IMR-90 (cell line): ENCODE measurements around the gene GABRB2. TPM values are rescaled to one million over a fixed set of nuclear protein-coding genes. Genes with fewer than 3 reads are reported as not detected.

Experiments used
- ATAC-seq: fragments of 200-7000 bp; cut with Tn5 transposase; 2 replicates; pipeline ENCODE4 v1.9.1; 2020; ENCODE audit warnings: low read depth, mild to moderate bottlenecking, moderate library complexity
- BruUV-seq: library from RNA; stranded (reverse); fragments of 400-500 nt; replicated peaks from 2 replicates; lab custom pipeline; 2021; lab: Mats Ljungman, UMichigan
- CTCF ChIA-PET: fragments of 300-600 bp; formaldehyde crosslinking; extraction: SDS; loops from one replicate; lab custom pipeline; 2021; ENCODE audit warnings: antibody characterized with exemption; lab: Yijun Ruan, JAX
- POLR2A ChIA-PET: fragments of 300-600 bp; sonication (Branson Sonifier 250); formaldehyde crosslinking; loops from one replicate; lab custom pipeline; 2022; ENCODE audit warnings: antibody characterized with exemption; ENCODE audit not compliant: unreplicated experiment; lab: Charles Lee
- DNase-seq: peaks from one replicate; pipeline ENCODE4 v3.0.0; 2013
- H2AFZ ChIP-seq: replicated peaks from 2 replicates; pipeline ENCODE3; 2013; ENCODE audit warnings: low read length, mild to moderate bottlenecking; ENCODE audit not compliant: poor library complexity
- H2AK5ac ChIP-seq: 2 replicates; pipeline ENCODE4 v1.6.1; 2013; ENCODE audit warnings: low read depth, low read length, inconsistent platforms
- H2AK9ac ChIP-seq: replicated peaks from 2 replicates; pipeline ENCODE3; 2013; ENCODE audit warnings: mild to moderate bottlenecking, low read depth, low read length, moderate library complexity; ENCODE audit not compliant: poor library complexity
- H2BK120ac ChIP-seq: 2 replicates; pipeline ENCODE4 v1.6.1; 2013; ENCODE audit warnings: low read depth, low read length, inconsistent platforms
- H2BK15ac ChIP-seq: 3 replicates; pipeline ENCODE4 v1.6.1; 2013; ENCODE audit warnings: low read depth, low read length, inconsistent platforms
- H2BK20ac ChIP-seq: 2 replicates; pipeline ENCODE4 v1.6.1; 2013; ENCODE audit warnings: low read depth, mild to moderate bottlenecking, inconsistent platforms, low read length, moderate library complexity
- H2BK5ac ChIP-seq: 2 replicates; pipeline ENCODE4 v1.6.1; 2013; ENCODE audit warnings: mild to moderate bottlenecking, low read depth, low read length, inconsistent platforms; ENCODE audit not compliant: poor library complexity, severe bottlenecking
- H3K14ac ChIP-seq: replicated peaks from 2 replicates; pipeline ENCODE4 v1.6.1; 2013; ENCODE audit warnings: low read depth, low read length, inconsistent platforms
- H3K18ac ChIP-seq: 2 replicates; pipeline ENCODE4 v1.6.1; 2013; ENCODE audit warnings: low read depth, low read length, control low read depth
- H3K23ac ChIP-seq: 2 replicates; pipeline ENCODE4 v1.6.1; 2013; ENCODE audit warnings: low read depth, low read length, inconsistent platforms
- H3K27ac ChIP-seq: 2 replicates; pipeline ENCODE4 v1.5.1; 2013; ENCODE audit warnings: mild to moderate bottlenecking, control low read depth, low read length; ENCODE audit not compliant: insufficient read depth
- H3K27me3 ChIP-seq: 2 replicates; pipeline ENCODE4 v1.6.1; 2013; ENCODE audit warnings: low read length; ENCODE audit not compliant: control insufficient read depth, insufficient read depth
- H3K36me3 ChIP-seq: 2 replicates; pipeline ENCODE4 v1.6.1; 2013; ENCODE audit warnings: low read length, mixed read lengths; ENCODE audit not compliant: control insufficient read depth, insufficient read depth
- H3K4ac ChIP-seq: 2 replicates; pipeline ENCODE4 v1.6.1; 2013; ENCODE audit warnings: low read depth, low read length, inconsistent platforms
- H3K4me1 ChIP-seq: 2 replicates; pipeline ENCODE4 v1.6.1; 2013; ENCODE audit warnings: low read length, mixed read lengths; ENCODE audit not compliant: control insufficient read depth, insufficient read depth
- H3K4me2 ChIP-seq: 2 replicates; pipeline ENCODE4 v1.6.1; 2013; ENCODE audit warnings: low read depth, mild to moderate bottlenecking, control low read depth, low read length, moderate library complexity
- H3K4me3 ChIP-seq: 2 replicates; pipeline ENCODE4 v1.5.1; 2013; ENCODE audit warnings: low read depth, mild to moderate bottlenecking, control low read depth, low read length, moderate library complexity; ENCODE audit not compliant: insufficient read depth
- H3K56ac ChIP-seq: 2 replicates; pipeline ENCODE4 v1.6.1; 2013; ENCODE audit warnings: low read length, inconsistent platforms; ENCODE audit not compliant: insufficient read depth; ENCODE audit errors: extremely low read depth
- H3K79me1 ChIP-seq, 2 experiments: 2 replicates each; pipeline ENCODE4 v1.6.1; 2013; ENCODE audit warnings: low read length in 2 of 2, inconsistent platforms in 1 of 2, low read depth in 1 of 2
- H3K9ac ChIP-seq: 2 replicates; pipeline ENCODE4 v1.6.1; 2013; ENCODE audit warnings: low read depth, low read length, control low read depth
- H3K9me1 ChIP-seq: 2 replicates; pipeline ENCODE4 v1.6.1; 2013; ENCODE audit warnings: low read length, inconsistent platforms; ENCODE audit not compliant: insufficient read depth
- H3K9me3 ChIP-seq: 2 replicates; pipeline ENCODE4 v1.6.1; 2013; ENCODE audit warnings: low read length; ENCODE audit not compliant: control insufficient read depth, insufficient read depth
- H4K20me1 ChIP-seq: 2 replicates; pipeline ENCODE4 v1.6.1; 2013; ENCODE audit warnings: low read length, inconsistent platforms; ENCODE audit not compliant: insufficient read depth
- H4K5ac ChIP-seq: 2 replicates; pipeline ENCODE4 v1.6.1; 2013; ENCODE audit warnings: mild to moderate bottlenecking, low read depth, low read length, control low read depth
- H4K8ac ChIP-seq, 2 experiments: 2 replicates each; pipeline ENCODE4 v1.6.1; 2013; ENCODE audit warnings: low read depth in 2 of 2, low read length in 2 of 2, control low read depth in 1 of 2, inconsistent platforms in 1 of 2
- H4K91ac ChIP-seq: 2 replicates; pipeline ENCODE4 v1.6.1; 2013; ENCODE audit warnings: low read depth, low read length, inconsistent platforms; ENCODE audit not compliant: insufficient read depth
- BHLHE40 ChIP-seq: fragments of 150-350 bp; IDR thresholded peaks from 2 replicates; pipeline ENCODE4 v1.6.1; 2016; ENCODE audit warnings: mild to moderate bottlenecking, low read depth, low read length
- CHD1 ChIP-seq: IDR thresholded peaks from 2 replicates; pipeline ENCODE4 v1.6.1; 2012; ENCODE audit warnings: low read depth, low read length, improper control_type of control experiment
- CTCF ChIP-seq: conservative IDR thresholded peaks from 2 replicates; pipeline ENCODE4 v1.5.1; 2012; ENCODE audit warnings: mild to moderate bottlenecking, low read depth, low read length, improper control_type of control experiment
- ELK1 ChIP-seq: fragments of 150-350 bp; IDR thresholded peaks from 2 replicates; pipeline ENCODE4 v1.6.1; 2016; ENCODE audit warnings: low read depth, mild to moderate bottlenecking, low read length, moderate library complexity, borderline replicate concordance
- FOS ChIP-seq: fragments of 150-350 bp; IDR thresholded peaks from 2 replicates; pipeline ENCODE4 v1.6.1; 2016; ENCODE audit warnings: low read depth, low read length
- MAFK ChIP-seq: IDR thresholded peaks from 2 replicates; pipeline ENCODE4 v1.6.1; 2012; ENCODE audit warnings: low read depth, low read length, improper control_type of control experiment
- MAZ ChIP-seq: IDR thresholded peaks from 2 replicates; pipeline ENCODE4 v1.6.1; 2012; ENCODE audit warnings: low read depth, mild to moderate bottlenecking, low read length, improper control_type of control experiment, moderate library complexity, borderline replicate concordance
- NFE2L2 ChIP-seq: fragments of 150-350 bp; IDR thresholded peaks from 2 replicates; pipeline ENCODE4 v1.6.1; 2016; ENCODE audit warnings: low read depth, mild to moderate bottlenecking, low read length
- POLR2A ChIP-seq: IDR thresholded peaks from 2 replicates; pipeline ENCODE4 v1.6.1; 2012; ENCODE audit warnings: mild to moderate bottlenecking, low read depth, low read length
- RAD21 ChIP-seq: IDR thresholded peaks from 2 replicates; pipeline ENCODE4 v1.6.1; 2012; ENCODE audit warnings: low read length, improper control_type of control experiment
- RCOR1 ChIP-seq: IDR thresholded peaks from 2 replicates; pipeline ENCODE4 v1.6.1; 2012; ENCODE audit warnings: mild to moderate bottlenecking, low read length, improper control_type of control experiment; ENCODE audit not compliant: insufficient replicate concordance
- RFX5 ChIP-seq: IDR thresholded peaks from 2 replicates; pipeline ENCODE4 v1.8.0; 2012; ENCODE audit warnings: low read depth, mild to moderate bottlenecking, low read length, moderate library complexity
- SMC3 ChIP-seq: fragments of 150-350 bp; IDR thresholded peaks from 2 replicates; pipeline ENCODE4 v1.6.1; 2016; ENCODE audit warnings: low read depth, mild to moderate bottlenecking, antibody characterized with exemption, low read length, moderate library complexity
- USF2 ChIP-seq: fragments of 150-350 bp; IDR thresholded peaks from 2 replicates; pipeline ENCODE4 v1.6.1; 2017; ENCODE audit warnings: mild to moderate bottlenecking, antibody characterized with exemption, low read length, low read depth
- WGBS, 2 experiments: methylation state at CpG; one replicate each; pipeline versions ENCODE4 v1.1.5 to v1.1.7; 2013; ENCODE audit warnings: missing lambda C conversion rate in 2 of 2; ENCODE audit not compliant: insufficient read length in 1 of 2; ENCODE audit errors: extremely low coverage in 2 of 2; 5-methylcytosine and 5-hydroxymethylcytosine counted together
- dilution Hi-C: fragments of 300-500 bp; cut with HindIII; formaldehyde crosslinking; loops from one replicate; pipeline ENCODE4 v1.14.3; 2018; ENCODE audit warnings: low sequenced_read_pairs; ENCODE audit not compliant: unreplicated experiment
- in situ Hi-C: fragments of 300-500 bp; cut with MboI; formaldehyde crosslinking; loops from 3 replicates; pipeline ENCODE4 v1.14.3; 2019; ENCODE audit warnings: low sequenced_read_pairs, inconsistent platforms, mixed read lengths
- intact Hi-C: fragments of 100-400 bp; cut with micrococcal nuclease; formaldehyde crosslinking; loops from 2 replicates; pipeline ENCODE4 v1.10.0; 2022
- polyA plus RNA-seq, 3 experiments: library from polyadenylated mRNA; depleted of rRNA; stranded (reverse); fragments of >200 nt; gene quantifications; 2 replicates each; pipeline ENCODE4 v1.2.3, GENCODE V29; 2012; ENCODE audit warnings: low replicate concordance in 1 of 3
- total RNA-seq: library from RNA; depleted of rRNA; stranded (reverse); fragments of >200 nt; gene quantifications from 2 replicates; pipeline ENCODE4 v1.2.3, GENCODE V29; 2012

Gene GABRB2
- total and polyA plus RNA-seq, 2 of the 4 experiments (the other 2 are of a cell fraction), result not detected

GRCh38 chr5:161378701-161379100 lies 167.8 kb downstream of the GABRB2 start:
- no peaks in the 10 kb centered on the region for H4K20me1 ChIP-seq
- H4K5ac ChIP-seq, result no peak overlapping the region
- no peak overlapping the region for H3K27ac ChIP-seq
- H3K79me1 ChIP-seq, result no peaks in the 10 kb centered on the region
- H3K4me3 ChIP-seq, result no peak overlapping the region
- in situ Hi-C loops (no loop called here), dilution Hi-C loops (no loop called here), intact Hi-C loops (no loop called here)
- H2AK9ac ChIP-seq, result no peak overlapping the region
- ATAC-seq (no peak), DNase-seq (no peak)
- H2AK5ac ChIP-seq, result no peak overlapping the region
- H3K23ac ChIP-seq, result no peak overlapping the region
- no peak overlapping the region for H3K4ac ChIP-seq
- no peak overlapping the region for H3K56ac ChIP-seq
- H3K4me1 ChIP-seq, result no peaks in the 10 kb centered on the region
- H2AFZ ChIP-seq, result no peak overlapping the region
- no peak overlapping the region for H3K9ac ChIP-seq
- no peak overlapping the region for H2BK120ac ChIP-seq
- CTCF ChIA-PET, result no interaction called here
- H2BK5ac ChIP-seq, result no peak overlapping the region
- no peak overlapping the region for H4K8ac ChIP-seq
- H2BK15ac ChIP-seq, result no peak overlapping the region
- no peak overlapping the region for H3K14ac ChIP-seq
- H4K91ac ChIP-seq, result no peak overlapping the region
- peaks cover 3% of the 10 kb centered on the region; the same call in 1 of the 2 replicates for H3K9me3 ChIP-seq
- no peak overlapping the region for H3K18ac ChIP-seq
- H3K36me3 ChIP-seq, result no peaks in the 10 kb centered on the region
- POLR2A ChIA-PET, result no interaction called here
- H3K27me3 ChIP-seq, result no peaks in the 10 kb centered on the region
- H2BK20ac ChIP-seq, result no peak overlapping the region
- no peaks in the 10 kb centered on the region for H3K9me1 ChIP-seq
- BruUV-seq, result no TSS peak
- no peak for TF ChIP-seq POLR2A
- no peak for TF ChIP-seq CHD1
- no peak for TF ChIP-seq SMC3
- no peak for TF ChIP-seq RAD21
- no peak for TF ChIP-seq FOS
- TF ChIP-seq USF2, result no peak
- no peak for TF ChIP-seq CTCF
- TF ChIP-seq RFX5, result no peak
- TF ChIP-seq MAZ, result no peak
- TF ChIP-seq MAFK, result no peak
- no peak for TF ChIP-seq BHLHE40
- no peak for TF ChIP-seq NFE2L2
- no peak for TF ChIP-seq RCOR1
- TF ChIP-seq ELK1, result no peak
- H3K4me2 ChIP-seq, result no peak overlapping the region
- no CpG with 5 or more reads among the region's 1 CpG for WGBS, 2 experiments
